K562 (cell line): Measurements from ENCODE around the gene KMT2E. TPM values are rescaled to one million over a fixed set of nuclear protein-coding genes. Genes with fewer than 3 reads are reported as not detected.
A peak's percentile ranks its signal among the peaks of the same experiment; 100 is the strongest.

ENCODE experiments used
- BCOR ChIP-seq: fragments of 450-650 bp; IDR thresholded peaks from 2 replicates; pipeline ENCODE4 v1.6.1; 2016
- CBFB ChIP-seq: sonication (generic); formaldehyde crosslinking; IDR thresholded peaks from 2 replicates; pipeline ENCODE4 v1.4.0; 2020; ENCODE audit warnings: mild to moderate bottlenecking, missing genetic modification reagents
- CBX2 ChIP-seq: fragments of 200-600 bp; sonication (generic); IDR thresholded peaks from one replicate; pipeline ENCODE4 v1.6.1; 2012; ENCODE audit warnings: mild to moderate bottlenecking, low read length, inconsistent platforms; ENCODE audit not compliant: insufficient read depth, poor library complexity, severe bottlenecking
- E2F3 ChIP-seq: fragments of 250-450 bp; sonication (Bioruptor Pico); IDR thresholded peaks from 2 replicates; pipeline ENCODE4 v1.4.0; 2020; ENCODE audit warnings: mild to moderate bottlenecking
- KLF1 ChIP-seq: fragments of 450-650 bp; IDR thresholded peaks from 2 replicates; pipeline ENCODE4 v1.6.1; 2016; ENCODE audit warnings: missing genetic modification characterization, missing compliant biosample characterization
- LEF1 ChIP-seq: fragments of 450-650 bp; IDR thresholded peaks from 2 replicates; pipeline ENCODE4 v1.6.1; 2016; ENCODE audit warnings: mild to moderate bottlenecking
- MIER1 ChIP-seq: fragments of 450-650 bp; IDR thresholded peaks from 2 replicates; pipeline ENCODE4 v1.6.1; 2016; ENCODE audit warnings: antibody characterized with exemption, mild to moderate bottlenecking, low read depth
- NFIX ChIP-seq: fragments of 250-450 bp; sonication (Bioruptor Pico); IDR thresholded peaks from 2 replicates; pipeline ENCODE4 v1.4.0; 2020; ENCODE audit warnings: low read depth, mild to moderate bottlenecking, moderate library complexity
- SIN3B ChIP-seq: fragments of 450-650 bp; IDR thresholded peaks from 2 replicates; pipeline ENCODE4 v1.6.1; 2017; ENCODE audit warnings: low read depth, mild to moderate bottlenecking, moderate library complexity
- ZC3H4 ChIP-seq: sonication (generic); formaldehyde crosslinking; IDR thresholded peaks from 2 replicates; pipeline ENCODE4 v1.9.0; 2021; ENCODE audit warnings: missing genetic modification reagents, borderline replicate concordance
- ZFP36 ChIP-seq: fragments of 150-350 bp; IDR thresholded peaks from 2 replicates; pipeline ENCODE4 v1.6.1; 2018; ENCODE audit warnings: low read length, low read depth; ENCODE audit not compliant: partially characterized antibody
- ZNF121 ChIP-seq: sonication (generic); formaldehyde crosslinking; conservative IDR thresholded peaks from 2 replicates; pipeline ENCODE4 v1.8.0; 2022; ENCODE audit warnings: missing genetic modification reagents
- ZNF282 ChIP-seq: sonication (generic); formaldehyde crosslinking; IDR thresholded peaks from 2 replicates; pipeline ENCODE4 v1.8.1; 2023; ENCODE audit warnings: missing genetic modification reagents
- ZNF717 ChIP-seq: fragments of 250-450 bp; sonication (Bioruptor Pico); IDR thresholded peaks from 2 replicates; pipeline ENCODE4 v1.5.0; 2021
- polyA plus RNA-seq, 8 experiments: library from polyadenylated mRNA; depleted of rRNA in 4 of 8; stranded (reverse) in 5 of 8; unstranded in 3 of 8; fragments of >200 nt; fragmentation: Nextera tagmentation in 2 of 8; fragmentation: Illumina TruSeq in 1 of 8; extraction: Ambion mirVana in 2 of 8; extraction: Trizol in 1 of 8; gene quantifications; 2 replicates each; pipeline versions ENCODE4 v1.2.1 to v1.2.3, GENCODE V29; 2011 to 2014; ENCODE audit warnings: inconsistent platforms in 1 of 8, missing spikeins in 1 of 8
- total RNA-seq, 7 experiments: library from RNA; depleted of rRNA in 6 of 7; stranded (reverse); fragments of >200 nt in 6 of 7; fragmentation: Illumina TruSeq in 2 of 7; extraction: Trizol in 2 of 7; gene quantifications; 2 replicates each; pipeline versions ENCODE4 v1.2.1 to v1.2.3, GENCODE V29; 2011 to 2021; ENCODE audit warnings: low replicate concordance in 1 of 7
- TF ChIP-seq, protein P1 (sequence below): fragments of 200-800 bp; sonication (Bioruptor generic); IDR thresholded peaks from 2 replicates; pipeline ENCODE4 v1.6.1; 2017; ENCODE audit warnings: missing genetic modification characterization, missing compliant biosample characterization
- TF ChIP-seq, protein P2 (sequence below), 2 experiments: fragments of 150-350 bp in 1 of 2; IDR thresholded peaks; 2 replicates each; pipeline ENCODE4 v1.6.1; 2012 to 2016; ENCODE audit warnings: low read depth in 2 of 2, low read length in 2 of 2, mild to moderate bottlenecking in 1 of 2, moderate library complexity in 1 of 2
- TF ChIP-seq, protein P3 (sequence below), 2 experiments: fragments of 200-800 bp in 1 of 2; sonication (Bioruptor generic) in 1 of 2; sonication (generic) in 1 of 2; formaldehyde crosslinking in 1 of 2; IDR thresholded peaks in 1 of 2; conservative IDR thresholded peaks in 1 of 2; 2 replicates each; pipeline versions ENCODE4 v1.5.0 to v1.6.1; 2016 to 2020; ENCODE audit warnings: missing compliant biosample characterization in 1 of 2, missing genetic modification characterization in 1 of 2, missing genetic modification reagents in 1 of 2
- TF ChIP-seq, protein P4 (sequence below): sonication (generic); formaldehyde crosslinking; IDR thresholded peaks from 2 replicates; pipeline ENCODE4 v1.8.0; 2022; ENCODE audit warnings: mild to moderate bottlenecking, missing genetic modification reagents
- TF ChIP-seq, protein P5 (sequence below): sonication (generic); formaldehyde crosslinking; IDR thresholded peaks from 2 replicates; pipeline ENCODE4 v1.8.1; 2023; ENCODE audit warnings: mild to moderate bottlenecking, missing genetic modification reagents

Gene KMT2E
- total and polyA plus RNA-seq, 9 of the 15 experiments (the other 6 are each of a cell fraction or from before 2014, with no cell fraction given) = 8.9 to 55.3 (median 38.1) TPM

DNA sequence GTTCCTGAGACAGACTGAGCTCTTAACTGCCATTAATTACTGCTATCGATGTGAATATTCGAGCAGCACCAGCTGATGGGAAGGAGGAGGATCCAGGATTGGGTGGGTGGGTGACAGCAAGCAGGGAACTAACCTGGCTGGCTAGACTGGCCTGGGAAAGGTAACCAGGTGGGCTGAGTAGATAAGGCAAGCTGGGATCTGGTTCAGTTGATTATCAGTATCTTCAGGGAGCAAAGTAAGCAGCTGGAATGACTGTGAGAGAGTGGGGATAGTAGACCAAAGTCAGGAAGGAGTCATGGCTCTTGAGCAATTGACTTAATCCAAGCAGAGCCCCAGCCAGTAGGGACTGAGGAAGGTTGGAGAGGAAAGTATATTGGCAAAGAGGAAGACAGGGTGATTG lies 46.9 kb upstream of the KMT2E start (continued):
- TF ChIP-seq, protein P1, sequence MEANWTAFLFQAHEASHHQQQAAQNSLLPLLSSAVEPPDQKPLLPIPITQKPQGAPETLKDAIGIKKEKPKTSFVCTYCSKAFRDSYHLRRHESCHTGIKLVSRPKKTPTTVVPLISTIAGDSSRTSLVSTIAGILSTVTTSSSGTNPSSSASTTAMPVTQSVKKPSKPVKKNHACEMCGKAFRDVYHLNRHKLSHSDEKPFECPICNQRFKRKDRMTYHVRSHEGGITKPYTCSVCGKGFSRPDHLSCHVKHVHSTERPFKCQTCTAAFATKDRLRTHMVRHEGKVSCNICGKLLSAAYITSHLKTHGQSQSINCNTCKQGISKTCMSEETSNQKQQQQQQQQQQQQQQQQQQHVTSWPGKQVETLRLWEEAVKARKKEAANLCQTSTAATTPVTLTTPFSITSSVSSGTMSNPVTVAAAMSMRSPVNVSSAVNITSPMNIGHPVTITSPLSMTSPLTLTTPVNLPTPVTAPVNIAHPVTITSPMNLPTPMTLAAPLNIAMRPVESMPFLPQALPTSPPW (CRISPR knock-in tag) = no peak
- TF ChIP-seq BCOR (peak; percentile 66; the same call in 1 of the 2 replicates), ZNF282 (CRISPR knock-in tag) (no peak), E2F3 (CRISPR knock-in tag) (no peak), LEF1 (peak; percentile 72; the same call in 1 of the 2 replicates), ZFP36 (no peak), ZNF717 (CRISPR knock-in tag) (no peak), MIER1 (no peak), CBX2 (no peak), SIN3B (no peak), KLF1 (no peak), NFIX (CRISPR knock-in tag) (no peak), ZNF121 (CRISPR knock-in tag) (no peak), ZC3H4 (CRISPR knock-in tag) (no peak), CBFB (CRISPR knock-in tag) (no peak)
- TF ChIP-seq, protein P2, sequence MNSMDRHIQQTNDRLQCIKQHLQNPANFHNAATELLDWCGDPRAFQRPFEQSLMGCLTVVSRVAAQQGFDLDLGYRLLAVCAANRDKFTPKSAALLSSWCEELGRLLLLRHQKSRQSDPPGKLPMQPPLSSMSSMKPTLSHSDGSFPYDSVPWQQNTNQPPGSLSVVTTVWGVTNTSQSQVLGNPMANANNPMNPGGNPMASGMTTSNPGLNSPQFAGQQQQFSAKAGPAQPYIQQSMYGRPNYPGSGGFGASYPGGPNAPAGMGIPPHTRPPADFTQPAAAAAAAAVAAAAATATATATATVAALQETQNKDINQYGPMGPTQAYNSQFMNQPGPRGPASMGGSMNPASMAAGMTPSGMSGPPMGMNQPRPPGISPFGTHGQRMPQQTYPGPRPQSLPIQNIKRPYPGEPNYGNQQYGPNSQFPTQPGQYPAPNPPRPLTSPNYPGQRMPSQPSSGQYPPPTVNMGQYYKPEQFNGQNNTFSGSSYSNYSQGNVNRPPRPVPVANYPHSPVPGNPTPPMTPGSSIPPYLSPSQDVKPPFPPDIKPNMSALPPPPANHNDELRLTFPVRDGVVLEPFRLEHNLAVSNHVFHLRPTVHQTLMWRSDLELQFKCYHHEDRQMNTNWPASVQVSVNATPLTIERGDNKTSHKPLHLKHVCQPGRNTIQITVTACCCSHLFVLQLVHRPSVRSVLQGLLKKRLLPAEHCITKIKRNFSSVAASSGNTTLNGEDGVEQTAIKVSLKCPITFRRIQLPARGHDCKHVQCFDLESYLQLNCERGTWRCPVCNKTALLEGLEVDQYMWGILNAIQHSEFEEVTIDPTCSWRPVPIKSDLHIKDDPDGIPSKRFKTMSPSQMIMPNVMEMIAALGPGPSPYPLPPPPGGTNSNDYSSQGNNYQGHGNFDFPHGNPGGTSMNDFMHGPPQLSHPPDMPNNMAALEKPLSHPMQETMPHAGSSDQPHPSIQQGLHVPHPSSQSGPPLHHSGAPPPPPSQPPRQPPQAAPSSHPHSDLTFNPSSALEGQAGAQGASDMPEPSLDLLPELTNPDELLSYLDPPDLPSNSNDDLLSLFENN (IDR thresholded peaks at IDR 0.05; ENCODE audit: low read depth in 2 of 2, low read length in 2 of 2) = peak in 1 of 2 experiments; percentile 88; a peak in 2 of 4 replicates
- TF ChIP-seq, protein P3, sequence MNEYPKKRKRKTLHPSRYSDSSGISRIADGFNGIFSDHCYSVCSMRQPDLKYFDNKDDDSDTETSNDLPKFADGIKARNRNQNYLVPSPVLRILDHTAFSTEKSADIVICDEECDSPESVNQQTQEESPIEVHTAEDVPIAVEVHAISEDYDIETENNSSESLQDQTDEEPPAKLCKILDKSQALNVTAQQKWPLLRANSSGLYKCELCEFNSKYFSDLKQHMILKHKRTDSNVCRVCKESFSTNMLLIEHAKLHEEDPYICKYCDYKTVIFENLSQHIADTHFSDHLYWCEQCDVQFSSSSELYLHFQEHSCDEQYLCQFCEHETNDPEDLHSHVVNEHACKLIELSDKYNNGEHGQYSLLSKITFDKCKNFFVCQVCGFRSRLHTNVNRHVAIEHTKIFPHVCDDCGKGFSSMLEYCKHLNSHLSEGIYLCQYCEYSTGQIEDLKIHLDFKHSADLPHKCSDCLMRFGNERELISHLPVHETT (CRISPR knock-in tag; conservative IDR thresholded peaks at IDR 0.05 in 1 of 2, IDR thresholded peaks at IDR 0.05 in 1 of 2) = no peak
- TF ChIP-seq, protein P4, sequence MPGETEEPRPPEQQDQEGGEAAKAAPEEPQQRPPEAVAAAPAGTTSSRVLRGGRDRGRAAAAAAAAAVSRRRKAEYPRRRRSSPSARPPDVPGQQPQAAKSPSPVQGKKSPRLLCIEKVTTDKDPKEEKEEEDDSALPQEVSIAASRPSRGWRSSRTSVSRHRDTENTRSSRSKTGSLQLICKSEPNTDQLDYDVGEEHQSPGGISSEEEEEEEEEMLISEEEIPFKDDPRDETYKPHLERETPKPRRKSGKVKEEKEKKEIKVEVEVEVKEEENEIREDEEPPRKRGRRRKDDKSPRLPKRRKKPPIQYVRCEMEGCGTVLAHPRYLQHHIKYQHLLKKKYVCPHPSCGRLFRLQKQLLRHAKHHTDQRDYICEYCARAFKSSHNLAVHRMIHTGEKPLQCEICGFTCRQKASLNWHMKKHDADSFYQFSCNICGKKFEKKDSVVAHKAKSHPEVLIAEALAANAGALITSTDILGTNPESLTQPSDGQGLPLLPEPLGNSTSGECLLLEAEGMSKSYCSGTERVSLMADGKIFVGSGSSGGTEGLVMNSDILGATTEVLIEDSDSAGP (CRISPR knock-in tag) = no peak
- TF ChIP-seq, protein P5, sequence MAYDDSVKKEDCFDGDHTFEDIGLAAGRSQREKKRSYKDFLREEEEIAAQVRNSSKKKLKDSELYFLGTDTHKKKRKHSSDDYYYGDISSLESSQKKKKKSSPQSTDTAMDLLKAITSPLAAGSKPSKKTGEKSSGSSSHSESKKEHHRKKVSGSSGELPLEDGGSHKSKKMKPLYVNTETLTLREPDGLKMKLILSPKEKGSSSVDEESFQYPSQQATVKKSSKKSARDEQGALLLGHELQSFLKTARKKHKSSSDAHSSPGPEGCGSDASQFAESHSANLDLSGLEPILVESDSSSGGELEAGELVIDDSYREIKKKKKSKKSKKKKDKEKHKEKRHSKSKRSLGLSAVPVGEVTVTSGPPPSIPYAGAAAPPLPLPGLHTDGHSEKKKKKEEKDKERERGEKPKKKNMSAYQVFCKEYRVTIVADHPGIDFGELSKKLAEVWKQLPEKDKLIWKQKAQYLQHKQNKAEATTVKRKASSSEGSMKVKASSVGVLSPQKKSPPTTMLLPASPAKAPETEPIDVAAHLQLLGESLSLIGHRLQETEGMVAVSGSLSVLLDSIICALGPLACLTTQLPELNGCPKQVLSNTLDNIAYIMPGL (CRISPR knock-in tag) = no peak
